Stimulated activated CD4-positive, alpha-beta T cell treated with anti-CD3 and anti-CD28 coated beads, Interleukin-4, amount 100 ng/mL, for 24 hours (primary cell): ENCODE data around the gene MRC2.

ENCODE experiments used
- DNase-seq: peaks from one replicate; pipeline ENCODE4 v3.0.0-alpha.2; 2020

The MRC2 gene

DNA sequence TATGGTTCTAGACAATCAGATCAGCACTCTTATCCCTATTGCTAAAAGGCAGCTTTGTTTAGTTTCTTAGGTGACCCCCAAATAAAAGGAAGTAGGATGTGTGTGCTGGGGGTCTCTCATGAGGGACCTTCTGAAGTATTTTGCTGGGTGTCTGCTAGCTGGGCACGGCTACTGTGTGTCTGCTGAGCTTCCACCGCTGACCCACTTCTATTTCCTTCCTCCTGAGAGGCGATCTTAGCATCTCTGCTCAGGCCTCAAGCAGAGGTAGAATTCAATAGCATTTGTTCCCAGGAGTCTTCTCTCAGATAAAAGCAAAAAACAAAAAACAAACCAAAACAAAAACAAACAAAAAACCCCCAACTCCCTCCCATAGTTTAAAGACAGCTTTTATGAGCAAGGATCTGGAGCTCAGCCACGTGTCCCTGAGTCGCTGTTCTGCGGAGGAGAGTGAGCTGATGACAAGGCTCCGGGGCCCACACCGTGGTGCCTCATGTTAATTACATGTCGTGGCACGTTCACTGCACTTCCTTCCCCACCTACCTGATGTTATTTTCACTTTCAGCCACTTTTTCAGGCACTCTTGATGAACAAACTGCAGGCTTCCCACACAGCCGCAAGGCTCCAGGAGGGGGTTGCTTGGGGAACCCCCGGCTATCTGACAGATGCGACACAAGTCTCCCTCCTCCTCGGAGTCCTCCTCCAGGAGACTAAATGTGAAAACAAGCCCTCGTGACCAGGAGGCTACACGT, 97.1 kb downstream of the MRC2 start:
- peak; percentile 88 for DNase-seq

DNA sequence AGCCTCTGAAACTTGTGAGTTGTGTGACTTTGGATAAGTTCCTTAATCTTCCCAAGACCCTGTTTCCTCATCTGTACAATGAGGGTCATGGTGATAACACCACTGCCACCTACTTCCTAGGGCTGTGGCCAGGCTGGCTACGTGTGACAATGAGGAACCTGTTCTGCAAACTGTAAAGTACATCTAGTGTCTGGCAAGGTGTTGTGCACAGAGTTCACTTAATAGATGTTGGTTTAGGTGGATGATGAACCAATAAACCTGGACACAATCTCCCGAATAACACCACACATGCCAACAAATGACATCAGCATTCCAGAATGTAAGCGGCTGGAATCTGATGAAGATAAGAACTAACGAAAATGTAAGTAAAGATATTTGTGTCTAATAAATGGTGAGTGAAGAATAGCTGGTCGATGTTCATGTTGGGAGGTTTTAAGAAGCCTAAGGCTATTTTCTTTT, 98.3 kb downstream of the MRC2 start:
- DNase-seq, result no peak

DNA sequence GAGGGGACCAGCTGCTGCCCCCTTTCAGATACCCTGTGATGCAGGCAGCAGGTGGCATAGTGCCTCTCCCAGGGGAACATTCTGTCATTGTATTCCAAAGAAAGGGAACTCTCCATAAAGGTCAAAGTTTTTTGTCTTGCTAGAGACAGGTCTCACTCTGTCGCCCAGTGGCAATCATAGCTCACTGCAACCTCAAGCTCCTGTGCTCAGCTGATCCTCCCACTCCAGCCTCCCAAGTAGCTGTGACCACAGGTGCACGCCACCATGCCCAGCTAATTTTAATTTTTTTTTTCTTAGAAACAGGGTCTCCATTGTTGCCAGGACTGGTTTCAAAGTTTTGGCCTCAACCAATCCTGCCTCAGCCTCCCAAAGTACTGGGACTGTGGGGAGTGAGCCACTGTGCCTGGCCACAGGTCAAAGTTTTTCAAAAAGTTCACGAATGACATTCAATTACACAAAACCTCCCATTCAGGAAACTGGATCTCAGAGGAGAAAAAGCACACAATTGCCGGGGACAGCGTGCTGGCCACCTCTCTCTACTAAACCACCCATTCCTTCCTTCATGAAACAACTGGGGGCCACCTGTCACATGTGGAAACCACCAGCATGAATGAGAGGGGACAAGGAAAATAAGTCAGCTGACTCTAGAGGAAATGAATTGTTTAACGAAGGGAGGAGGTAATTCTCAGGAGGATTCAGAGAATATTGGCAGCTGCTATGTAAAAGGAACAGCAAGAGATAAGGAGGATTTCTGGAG, 100.6 kb downstream of the MRC2 start:
- no peak for DNase-seq

DNA sequence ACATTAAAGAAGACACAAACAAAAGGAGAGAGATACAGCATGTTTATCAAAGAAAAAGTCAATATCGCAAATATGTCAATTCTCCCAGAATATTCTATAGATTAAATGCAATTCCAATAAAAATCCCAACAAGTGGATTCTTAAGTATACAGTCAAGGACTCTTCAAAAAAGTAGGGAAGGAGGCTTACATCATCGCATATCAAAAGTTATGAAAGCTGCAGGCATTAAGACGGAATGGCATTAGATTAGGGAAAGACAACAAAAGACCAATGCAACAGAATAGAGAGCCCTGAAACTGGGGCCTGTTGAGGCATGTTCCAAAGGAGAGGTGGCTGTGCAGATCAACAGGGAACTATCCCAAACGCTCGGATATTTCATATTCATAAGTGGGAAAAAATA, 104.7 kb downstream of the MRC2 start:
- DNase-seq, result no peak

DNA sequence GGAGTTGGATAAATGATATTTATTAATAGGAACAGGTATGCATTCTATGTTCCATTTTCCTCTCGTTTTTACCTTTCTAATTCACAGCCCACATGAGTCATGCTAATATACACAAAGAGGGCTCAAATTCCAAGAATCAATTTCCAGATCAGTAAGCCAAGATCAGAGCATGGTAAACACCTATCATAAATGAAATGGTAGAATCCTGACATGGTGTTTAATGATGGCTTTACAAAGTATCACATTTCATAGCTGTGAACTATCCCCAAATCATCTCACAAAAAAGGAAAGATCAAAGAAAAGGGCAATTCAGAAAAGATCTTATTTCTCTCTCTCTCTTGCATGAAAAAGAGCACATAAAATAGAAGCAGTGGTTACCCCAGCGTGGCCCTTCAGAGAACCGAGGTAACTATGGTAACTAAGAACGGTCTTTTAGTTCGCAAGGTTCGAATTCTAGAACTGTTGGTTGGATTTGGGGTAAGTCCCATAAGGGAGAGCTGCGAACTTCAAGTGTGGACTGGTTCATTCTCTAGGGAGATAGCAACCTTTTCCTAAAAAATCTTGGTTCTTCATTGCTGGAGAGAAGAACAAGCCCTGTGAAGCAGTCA, 107.7 kb downstream of the MRC2 start:
- no peak for DNase-seq

DNA sequence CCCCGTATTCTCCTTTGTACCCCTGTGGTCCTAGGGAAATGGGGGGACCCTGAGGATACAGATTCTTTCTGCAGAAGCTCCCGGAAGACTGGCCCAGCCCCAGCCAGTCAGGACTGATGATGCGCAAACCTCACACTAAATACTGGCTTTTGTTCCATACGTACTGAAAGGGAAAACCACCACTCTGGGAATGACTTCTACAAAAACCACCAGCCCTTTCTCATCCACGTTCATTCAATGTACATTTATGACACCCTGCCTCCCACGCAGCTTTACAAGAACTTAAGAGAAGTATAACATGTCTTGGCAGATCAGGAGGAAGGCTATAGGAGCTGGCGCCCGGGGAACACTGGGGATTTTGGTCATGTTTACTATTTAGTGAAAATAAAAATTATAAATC, 110.0 kb downstream of the MRC2 start:
- DNase-seq, result peak; percentile 58

DNA sequence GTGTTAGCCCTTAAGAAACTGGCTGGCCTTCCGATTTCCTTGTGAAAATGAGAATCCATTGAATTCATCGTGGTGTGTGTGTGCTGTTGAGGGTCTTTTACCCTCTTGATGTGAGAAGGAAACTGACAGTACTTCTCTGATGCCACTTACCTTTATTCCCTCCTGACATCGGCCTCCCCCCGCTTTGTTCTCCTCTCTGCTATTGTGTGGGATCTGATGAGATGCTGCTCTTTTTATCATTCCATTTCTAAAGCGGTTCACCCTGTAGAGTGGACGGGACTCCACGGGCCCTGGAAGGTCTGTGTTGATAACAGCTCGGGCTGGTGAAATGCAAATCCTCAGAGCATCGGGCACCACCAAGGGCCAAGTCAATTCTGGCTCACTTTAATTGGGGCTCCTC, 110.8 kb downstream of the MRC2 start:
- DNase-seq, result no peak

DNA sequence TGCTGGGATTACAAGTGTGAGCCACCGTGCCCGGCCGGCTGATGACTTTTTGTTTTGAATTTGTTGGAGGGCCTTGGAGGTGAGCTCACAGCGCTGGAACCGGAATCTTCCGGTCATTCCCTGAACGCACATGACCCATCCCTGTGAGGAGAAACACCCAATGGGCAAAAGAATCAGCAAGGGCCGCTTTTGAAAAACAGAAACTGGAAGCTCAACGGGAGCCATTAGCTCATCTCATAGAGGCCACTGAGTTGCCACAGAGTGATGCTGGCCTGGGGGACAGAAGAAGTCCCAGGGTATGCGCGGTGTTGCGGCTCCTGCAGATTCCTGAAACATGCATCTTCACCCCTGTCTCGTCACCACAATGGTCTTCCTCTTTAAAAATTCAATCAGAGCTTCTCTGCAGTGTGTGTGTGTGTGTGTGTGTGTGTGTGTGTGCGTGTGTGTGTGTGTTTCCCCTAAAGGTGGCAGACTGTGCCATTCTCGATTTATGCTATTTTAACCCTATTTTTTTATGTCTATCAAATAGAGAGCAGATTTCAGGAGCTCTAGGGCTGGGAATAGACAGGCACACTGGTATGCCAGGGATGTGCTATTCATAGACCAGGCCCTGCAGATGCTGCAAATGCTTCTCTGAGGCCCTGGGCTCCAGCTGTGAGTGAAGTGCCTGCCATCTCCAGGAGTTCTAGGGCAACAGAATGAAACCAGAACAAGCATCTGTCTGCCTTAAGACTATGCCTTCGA, 112.3 kb downstream of the MRC2 start:
- DNase-seq, result no peak

DNA sequence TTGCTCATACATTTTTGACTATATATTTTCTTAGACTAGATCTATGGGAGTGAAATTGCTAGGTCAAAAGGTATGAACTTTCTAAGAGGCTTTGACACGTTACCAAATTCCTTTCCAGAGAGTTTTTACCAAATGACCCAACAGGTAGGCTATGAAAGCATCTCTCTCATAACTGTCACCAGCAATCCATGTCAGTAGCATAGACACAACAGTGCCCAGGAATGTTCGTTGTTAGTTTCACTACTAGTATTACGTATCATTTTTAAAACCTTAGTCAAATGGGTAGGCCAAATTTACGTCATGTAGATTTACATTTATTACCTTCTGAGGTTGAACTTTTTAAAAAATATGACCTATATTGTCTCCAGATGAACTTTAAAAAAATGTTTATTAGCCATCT, 113.8 kb downstream of the MRC2 start:
- DNase-seq, result no peak
